ENCODE measurements around the gene TXNDC12.
"Not testable (repeated sequence)": the region's sequence is repeated elsewhere in the genome, so short reads cannot be mapped to it uniquely, and the experiment has no call there.

The TXNDC12 gene

DNA sequence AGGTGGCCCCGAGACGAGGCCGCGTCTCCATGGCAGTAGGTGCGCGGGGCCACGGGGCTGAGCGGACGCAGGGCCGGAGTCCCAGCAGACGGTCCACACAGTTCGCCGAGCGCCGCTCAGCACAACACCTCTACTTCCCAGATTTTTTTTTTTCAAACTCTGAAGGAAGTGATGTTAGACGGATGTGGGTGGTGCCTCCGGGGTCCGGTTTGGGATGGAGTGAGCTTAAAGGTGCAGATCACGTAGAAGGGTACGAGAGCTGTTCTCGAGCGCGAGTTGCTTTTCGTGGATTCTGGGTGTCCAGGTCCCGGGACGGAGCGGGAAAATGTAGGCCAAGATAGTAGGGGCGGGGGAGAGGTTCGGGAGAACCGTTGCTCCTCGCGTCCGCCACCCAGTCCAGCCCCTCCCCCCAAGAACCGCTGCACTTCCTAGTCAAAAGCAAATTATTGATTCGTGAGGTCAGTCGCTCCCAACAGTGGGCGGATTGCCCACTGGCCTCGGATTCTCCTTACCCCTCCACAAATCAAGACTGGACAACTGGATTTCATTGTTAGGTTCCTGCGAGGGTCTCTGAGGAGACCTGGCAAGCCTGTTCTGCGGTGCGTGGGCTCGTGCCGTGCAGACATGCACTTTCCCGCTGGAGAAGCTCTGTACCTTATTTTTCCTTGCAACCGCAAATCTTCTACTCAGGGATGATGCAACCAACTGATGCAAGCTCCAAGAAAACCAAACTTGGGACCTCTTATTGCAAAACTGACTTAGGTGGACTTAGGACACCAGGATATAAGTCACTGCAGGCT is at the start of gene TXNDC12:
TSS of gene TXNDC12 (minus strand) at position 126 of the 800 bp plus-strand sequence. CDS start at position 31, 95 bp downstream.
- DNase-seq (ENCODE audit: low read depth): peak; percentile 72
- peak within 1 kb of the TSS; percentile 85 for H3K4me3 ChIP-seq (ENCODE audit: low read depth, low read length)
- TF ChIP-seq, protein P1, sequence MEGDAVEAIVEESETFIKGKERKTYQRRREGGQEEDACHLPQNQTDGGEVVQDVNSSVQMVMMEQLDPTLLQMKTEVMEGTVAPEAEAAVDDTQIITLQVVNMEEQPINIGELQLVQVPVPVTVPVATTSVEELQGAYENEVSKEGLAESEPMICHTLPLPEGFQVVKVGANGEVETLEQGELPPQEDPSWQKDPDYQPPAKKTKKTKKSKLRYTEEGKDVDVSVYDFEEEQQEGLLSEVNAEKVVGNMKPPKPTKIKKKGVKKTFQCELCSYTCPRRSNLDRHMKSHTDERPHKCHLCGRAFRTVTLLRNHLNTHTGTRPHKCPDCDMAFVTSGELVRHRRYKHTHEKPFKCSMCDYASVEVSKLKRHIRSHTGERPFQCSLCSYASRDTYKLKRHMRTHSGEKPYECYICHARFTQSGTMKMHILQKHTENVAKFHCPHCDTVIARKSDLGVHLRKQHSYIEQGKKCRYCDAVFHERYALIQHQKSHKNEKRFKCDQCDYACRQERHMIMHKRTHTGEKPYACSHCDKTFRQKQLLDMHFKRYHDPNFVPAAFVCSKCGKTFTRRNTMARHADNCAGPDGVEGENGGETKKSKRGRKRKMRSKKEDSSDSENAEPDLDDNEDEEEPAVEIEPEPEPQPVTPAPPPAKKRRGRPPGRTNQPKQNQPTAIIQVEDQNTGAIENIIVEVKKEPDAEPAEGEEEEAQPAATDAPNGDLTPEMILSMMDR (IDR thresholded peaks at IDR 0.05; ENCODE audit: low read depth, low read length, missing control alignments): no peak

- TF ChIP-seq, protein P1 (IDR thresholded peaks at IDR 0.05; ENCODE audit: low read depth, low read length, missing control alignments): no peak
- H3K4me3 ChIP-seq (ENCODE audit: low read depth, low read length): no peak overlapping the region
- DNase-seq (ENCODE audit: low read depth): peak; percentile 16
Observed at GRCh38 chr1:52102336-52103013, 47.5 kb upstream of the TXNDC12 start.

DNA sequence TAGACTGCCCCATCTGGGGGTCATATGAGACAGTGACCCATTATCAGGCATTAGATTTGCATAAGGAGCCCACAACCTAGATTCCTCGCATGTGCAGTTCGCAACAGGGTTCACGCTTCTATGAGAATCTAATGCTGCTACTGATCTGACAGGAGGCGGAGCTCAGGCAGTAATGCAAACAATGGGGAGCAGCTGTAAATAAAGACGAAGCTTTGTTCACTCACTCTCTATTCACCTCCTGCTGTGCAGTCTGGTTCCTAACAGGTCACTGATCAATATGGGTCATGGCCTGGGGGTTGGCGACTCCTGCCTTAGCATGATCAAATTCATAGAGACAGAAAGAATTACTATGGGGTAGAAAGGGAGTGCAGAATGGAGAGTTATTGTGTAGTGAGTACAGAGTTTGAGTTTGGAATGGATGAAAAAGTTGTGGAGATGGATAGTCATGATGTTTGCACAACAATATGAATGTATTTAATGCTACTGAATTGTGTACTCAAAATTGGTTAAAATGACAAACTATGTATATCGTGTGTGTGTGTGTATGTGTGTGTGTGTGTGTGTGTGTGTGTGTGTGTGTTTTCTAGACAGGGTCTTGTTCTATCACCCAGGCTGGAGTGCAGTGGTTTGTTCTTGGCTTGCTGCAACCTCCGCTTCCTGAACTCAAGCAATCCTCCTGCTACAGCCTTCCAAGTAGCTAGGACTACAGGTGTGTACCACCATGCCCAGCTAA is 43.3 kb upstream of the TXNDC12 start:
- DNase-seq (ENCODE audit: low read depth): no peak
- no peak overlapping the region for H3K4me3 ChIP-seq (ENCODE audit: low read depth, low read length)
- TF ChIP-seq, protein P1 (IDR thresholded peaks at IDR 0.05; ENCODE audit: low read depth, low read length, missing control alignments): no peak

DNA sequence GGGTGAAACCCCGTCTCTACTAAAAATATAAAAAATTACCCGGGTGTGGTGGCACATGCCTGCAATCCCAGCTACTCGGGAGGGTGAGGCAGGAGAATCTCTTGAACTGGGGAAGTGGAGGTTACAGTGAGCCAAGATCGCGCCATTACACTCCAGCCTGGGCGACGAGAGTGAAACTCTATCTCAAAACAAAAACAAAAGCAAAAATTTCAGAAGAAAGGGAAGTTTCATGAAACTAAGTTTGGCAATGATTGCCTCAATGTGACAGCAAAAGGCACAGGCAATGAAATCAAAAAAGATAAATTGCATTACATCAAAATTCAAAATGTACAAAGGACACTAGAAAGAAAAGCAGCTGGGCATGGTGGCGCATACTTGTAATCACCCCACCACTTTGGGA is 41.2 kb upstream of the TXNDC12 start:
- peak overlapping the region; percentile 19; the same call in 1 of the 2 replicates for H3K4me3 ChIP-seq (ENCODE audit: low read depth, low read length)
- TF ChIP-seq, protein P1 (IDR thresholded peaks at IDR 0.05; ENCODE audit: low read depth, low read length, missing control alignments): no peak
- no peak for DNase-seq (ENCODE audit: low read depth)

GRCh38 chr1:52094300-52094699 is 39.3 kb upstream of the TXNDC12 start:
- DNase-seq (ENCODE audit: low read depth): not testable (repeated sequence)

DNA sequence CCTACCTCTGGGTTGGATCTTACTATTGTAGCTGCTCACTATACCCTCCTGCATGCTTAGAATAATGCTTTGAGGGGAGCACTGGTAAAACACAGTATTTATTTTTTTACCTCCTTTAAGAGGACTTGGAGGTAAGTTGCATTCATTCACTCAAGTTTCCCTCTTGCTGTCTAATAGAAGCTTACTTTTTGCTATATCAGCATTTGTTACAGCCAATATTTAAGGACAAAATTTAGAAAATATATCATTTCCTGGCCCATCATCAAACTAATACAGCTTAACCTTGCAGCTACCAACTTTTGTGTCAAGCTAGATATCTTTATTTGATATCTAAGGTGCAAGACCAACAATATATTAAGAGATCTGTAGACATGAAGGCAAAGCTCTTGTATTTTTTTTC is 32.9 kb upstream of the TXNDC12 start:
- DNase-seq (ENCODE audit: low read depth); H3K4me3 ChIP-seq (ENCODE audit: low read depth, low read length): not testable (repeated sequence)

More at GRCh38 chr1:52094300-52094699, 39.3 kb upstream of the TXNDC12 start:
- H3K4me3 ChIP-seq (ENCODE audit: low read depth, low read length): not testable (repeated sequence)

DNA sequence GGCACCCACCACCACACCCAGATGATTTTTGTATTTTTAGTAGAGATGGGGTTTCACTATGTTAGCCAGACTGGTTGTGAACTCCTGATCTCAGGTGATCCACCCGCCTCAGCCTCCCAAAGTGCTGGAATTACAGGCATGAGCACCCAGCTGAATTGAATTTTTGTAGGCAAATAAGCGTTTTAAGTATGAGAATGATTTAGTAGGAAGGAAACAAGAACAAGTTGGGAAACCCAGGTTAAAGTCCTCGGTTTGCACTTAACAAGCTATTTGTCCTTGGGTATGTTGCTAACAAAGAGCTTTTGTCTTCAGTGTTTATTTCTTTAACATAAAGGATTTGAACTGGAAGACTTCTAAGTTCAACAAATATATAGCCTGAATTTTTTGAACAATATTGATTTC is 25.0 kb upstream of the TXNDC12 start:
- TF ChIP-seq, protein P1 (IDR thresholded peaks at IDR 0.05; ENCODE audit: low read depth, low read length, missing control alignments): no peak
- DNase-seq (ENCODE audit: low read depth): no peak
- no peak overlapping the region for H3K4me3 ChIP-seq (ENCODE audit: low read depth, low read length)

- H3K4me3 ChIP-seq (ENCODE audit: low read depth, low read length); DNase-seq (ENCODE audit: low read depth): not testable (repeated sequence)
Observed at GRCh38 chr1:52077277-52077676, 22.3 kb upstream of the TXNDC12 start.
